Neuronal stem cell (in vitro differentiated cells): ENCODE data around the gene PHC2.

Source experiments
- DNase-seq: peaks from one replicate; pipeline ENCODE4 v3.0.0-alpha.2; 2013; ENCODE audit warnings: low spot score
- H2AFZ ChIP-seq: one replicate; pipeline ENCODE4 v1.6.1; 2013; ENCODE audit warnings: mild to moderate bottlenecking, low read length, inconsistent platforms
- H2AK5ac ChIP-seq: 2 replicates; pipeline ENCODE4 v1.6.1; 2013; ENCODE audit warnings: low read depth, mild to moderate bottlenecking, inconsistent platforms, low read length, moderate library complexity, mixed read lengths
- H2BK120ac ChIP-seq: 2 replicates; pipeline ENCODE4 v1.6.1; 2013; ENCODE audit warnings: low read depth, mild to moderate bottlenecking, inconsistent platforms, low read length, moderate library complexity, mixed read lengths
- H2BK12ac ChIP-seq: one replicate; pipeline ENCODE4 v1.6.1; 2013; ENCODE audit warnings: low read length, inconsistent platforms
- H2BK15ac ChIP-seq: 2 replicates; pipeline ENCODE4 v1.6.1; 2013; ENCODE audit warnings: mild to moderate bottlenecking, low read length, inconsistent platforms, mixed read lengths
- H2BK5ac ChIP-seq: one replicate; pipeline ENCODE4 v1.6.1; 2013; ENCODE audit warnings: inconsistent platforms, mild to moderate bottlenecking, low read length, moderate library complexity
- H3K14ac ChIP-seq: one replicate; pipeline ENCODE4 v1.6.1; 2013; ENCODE audit warnings: low read length, inconsistent platforms
- H3K18ac ChIP-seq: 2 replicates; pipeline ENCODE4 v1.6.1; 2013; ENCODE audit warnings: low read length, inconsistent platforms
- H3K23ac ChIP-seq: 2 replicates; pipeline ENCODE4 v1.6.1; 2013; ENCODE audit warnings: low read depth, mild to moderate bottlenecking, mixed read lengths, low read length, inconsistent platforms; ENCODE audit not compliant: poor library complexity
- H3K27ac ChIP-seq: replicated peaks from 3 replicates; pipeline ENCODE4 v1.5.1; 2013; ENCODE audit warnings: low read length, inconsistent platforms
- H3K27me3 ChIP-seq, 3 experiments: 2 replicates each; pipeline ENCODE4 v1.6.1; 2013; ENCODE audit warnings: low read length in 3 of 3, mild to moderate bottlenecking in 2 of 3, inconsistent platforms in 1 of 3, low read depth in 1 of 3, mixed read lengths in 1 of 3, moderate library complexity in 1 of 3; ENCODE audit not compliant: control insufficient read depth in 3 of 3, insufficient read depth in 3 of 3
- H3K36me3 ChIP-seq, 2 donors: replicated peaks in 1 of 2; 2 replicates each; pipeline ENCODE4 v1.6.1; 2013; ENCODE audit warnings: low read length in 2 of 2; ENCODE audit not compliant: control insufficient read depth in 2 of 2, insufficient read depth in 2 of 2
- H3K4ac ChIP-seq: 2 replicates; pipeline ENCODE4 v1.6.1; 2013; ENCODE audit warnings: inconsistent platforms, mild to moderate bottlenecking, low read length, moderate library complexity
- H3K4me1 ChIP-seq, 2 donors: 1 replicate in 1 of 2; 2 replicates in 1 of 2; pipeline ENCODE4 v1.6.1; 2013; ENCODE audit warnings: low read length in 2 of 2, low read depth in 1 of 2; ENCODE audit not compliant: control insufficient read depth in 2 of 2, insufficient read depth in 1 of 2
- H3K4me2 ChIP-seq: one replicate; pipeline ENCODE4 v1.6.1; 2013; ENCODE audit warnings: mild to moderate bottlenecking, low read length, inconsistent platforms; ENCODE audit not compliant: insufficient read depth, poor library complexity, severe bottlenecking
- H3K4me3 ChIP-seq, 2 donors: 2 replicates each; pipeline ENCODE4 v1.5.1; 2013; ENCODE audit warnings: low read length in 2 of 2, mild to moderate bottlenecking in 2 of 2, inconsistent platforms in 1 of 2, moderate library complexity in 1 of 2
- H3K79me1 ChIP-seq: one replicate; pipeline ENCODE4 v1.6.1; 2013; ENCODE audit warnings: low read depth, mild to moderate bottlenecking, inconsistent platforms, low read length, moderate library complexity
- H3K9ac ChIP-seq: one replicate; pipeline ENCODE4 v1.6.1; 2013; ENCODE audit warnings: mild to moderate bottlenecking, low read depth, low read length, inconsistent platforms; ENCODE audit not compliant: poor library complexity
- H3K9me3 ChIP-seq, 2 donors: replicated peaks in 1 of 2; 2 replicates each; pipeline versions ENCODE3 to v1.6.1; 2013; ENCODE audit warnings: low read length in 2 of 2, mild to moderate bottlenecking in 2 of 2, inconsistent platforms in 1 of 2, low read depth in 1 of 2, mixed read lengths in 1 of 2, moderate library complexity in 1 of 2; ENCODE audit not compliant: control insufficient read depth in 2 of 2, insufficient read depth in 1 of 2
- H4K8ac ChIP-seq: one replicate; pipeline ENCODE4 v1.6.1; 2013; ENCODE audit warnings: low read depth, mild to moderate bottlenecking, inconsistent platforms, low read length, moderate library complexity
- H4K91ac ChIP-seq: one replicate; pipeline ENCODE4 v1.6.1; 2013; ENCODE audit warnings: low read length, low read depth, mild to moderate bottlenecking, inconsistent platforms; ENCODE audit not compliant: poor library complexity
- WGBS, 2 donors: extraction: QIAGEN DNeasy Blood & Tissue Kit; methylation state at CpG; one replicate each; pipeline ENCODE4 v1.1.7; 2013; ENCODE audit warnings: missing lambda C conversion rate in 2 of 2, mixed read lengths in 1 of 2; ENCODE audit not compliant: insufficient read length in 2 of 2, insufficient replicate concordance in 1 of 2; ENCODE audit errors: extremely low coverage in 2 of 2; 5-methylcytosine and 5-hydroxymethylcytosine counted together

PHC2 gene

GRCh38 chr1:33379631-33380354, 51.1 kb downstream of the PHC2 start:
- Histone ChIP-seq H3K4me2 (no peak overlapping the region), H2BK120ac (no peak overlapping the region), H3K9me3 (no peaks in the 10 kb centered on the region), H2AK5ac (no peak overlapping the region), H3K4me1 (peaks cover 9 to 13% of the 10 kb centered on the region in 2 donors), H2BK5ac (no peak overlapping the region), H3K79me1 (no peaks in the 10 kb centered on the region), H3K27me3 (no peaks in the 10 kb centered on the region), H4K8ac (no peak overlapping the region), H3K23ac (no peak overlapping the region), H4K91ac (no peak overlapping the region), H3K4ac (no peak overlapping the region), H3K18ac (peak overlapping the region; percentile 78), H2BK12ac (no peak overlapping the region), H3K9ac (no peak overlapping the region), H2BK15ac (no peak overlapping the region), H3K4me3 (no peak overlapping the region), H2AFZ (no peak overlapping the region), H3K36me3 (peaks cover 0 to 4% of the 10 kb centered on the region in 2 donors), H3K27ac (no peak overlapping the region), H3K14ac (peak overlapping the region; percentile 42)
- no peak for DNase-seq
- WGBS, 2 donors = no CpG with 5 or more reads among the region's 10 CpGs

GRCh38 chr1:33378976-33379375, 51.9 kb downstream of the PHC2 start:
- Histone ChIP-seq H4K91ac (no peak overlapping the region), H2AFZ (no peak overlapping the region), H2BK120ac (no peak overlapping the region), H3K27ac (no peak overlapping the region), H3K9me3 (no peaks in the 10 kb centered on the region), H3K27me3 (no peaks in the 10 kb centered on the region), H3K4ac (no peak overlapping the region), H2AK5ac (no peak overlapping the region), H2BK5ac (no peak overlapping the region), H3K9ac (no peak overlapping the region), H3K14ac (no peak overlapping the region), H3K79me1 (no peaks in the 10 kb centered on the region), H4K8ac (no peak overlapping the region), H3K4me2 (no peak overlapping the region), H3K4me1 (peaks cover 9 to 13% of the 10 kb centered on the region in 2 donors), H2BK15ac (no peak overlapping the region), H3K36me3 (peaks cover 0 to 4% of the 10 kb centered on the region in 2 donors), H3K23ac (no peak overlapping the region), H3K4me3 (no peak overlapping the region), H2BK12ac (no peak overlapping the region), H3K18ac (no peak overlapping the region)
- no CpG with 5 or more reads among the region's 5 CpGs for WGBS, 2 donors
- DNase-seq = no peak

DNA sequence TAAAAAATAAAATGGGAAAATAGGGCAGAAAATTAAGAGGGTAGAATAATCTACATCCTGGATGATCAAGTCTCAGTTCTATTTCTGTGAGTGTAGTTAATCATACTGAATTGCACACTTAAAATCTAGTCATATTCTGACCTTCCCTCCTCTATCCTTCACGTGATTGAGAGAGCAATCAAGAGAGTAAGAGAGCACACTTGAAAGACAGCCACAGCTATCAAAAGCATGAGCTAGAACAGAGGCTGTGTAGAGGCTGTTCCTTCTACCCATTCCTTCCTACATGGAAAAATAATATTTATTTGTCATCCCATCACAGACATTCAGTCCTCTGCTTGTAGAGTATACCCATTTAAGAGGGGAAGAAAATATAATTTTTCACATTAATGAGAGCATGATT, 52.4 kb downstream of the PHC2 start:
- Histone ChIP-seq H4K8ac (no peak overlapping the region), H3K9ac (no peak overlapping the region), H3K9me3 (no peaks in the 10 kb centered on the region), H2BK5ac (no peak overlapping the region), H3K23ac (no peak overlapping the region), H2BK15ac (no peak overlapping the region), H3K4ac (no peak overlapping the region), H3K4me2 (no peak overlapping the region), H3K27me3 (no peaks in the 10 kb centered on the region), H3K27ac (no peak overlapping the region), H4K91ac (no peak overlapping the region), H3K4me1 (peaks cover 9 to 12% of the 10 kb centered on the region in 2 donors), H2BK12ac (no peak overlapping the region), H3K36me3 (peaks cover 0 to 4% of the 10 kb centered on the region in 2 donors), H2AK5ac (no peak overlapping the region), H3K18ac (no peak overlapping the region), H2BK120ac (no peak overlapping the region), H3K14ac (no peak overlapping the region), H3K79me1 (no peaks in the 10 kb centered on the region), H3K4me3 (no peak overlapping the region), H2AFZ (no peak overlapping the region)
- DNase-seq = no peak
- no CpG with 5 or more reads among the region's 1 CpG for WGBS, 2 donors

GRCh38 chr1:33377756-33378155, 53.1 kb downstream of the PHC2 start:
- no peak overlapping the region for H3K4me2 ChIP-seq
- H3K27ac ChIP-seq = no peak overlapping the region
- H3K9me3 ChIP-seq = no peaks in the 10 kb centered on the region
- H3K23ac ChIP-seq = no peak overlapping the region
- no peak overlapping the region for H4K91ac ChIP-seq
- WGBS, 2 donors = no CpG with 5 or more reads among the region's 1 CpG
- no peak overlapping the region for H3K14ac ChIP-seq
- H2AFZ ChIP-seq = no peak overlapping the region
- no peak overlapping the region for H4K8ac ChIP-seq
- H3K4me3 ChIP-seq = no peak overlapping the region
- H3K18ac ChIP-seq = no peak overlapping the region
- H3K4me1 ChIP-seq = peaks cover 9 to 16% of the 10 kb centered on the region in 2 donors
- no peaks in the 10 kb centered on the region for H3K79me1 ChIP-seq
- no peak overlapping the region for H2BK12ac ChIP-seq
- H2BK15ac ChIP-seq = no peak overlapping the region
- no peak for DNase-seq
- H3K36me3 ChIP-seq = peaks cover 0 to 4% of the 10 kb centered on the region in 2 donors
- no peaks in the 10 kb centered on the region for H3K27me3 ChIP-seq
- H3K4ac ChIP-seq = no peak overlapping the region
- no peak overlapping the region for H3K9ac ChIP-seq
- no peak overlapping the region for H2BK5ac ChIP-seq
- H2AK5ac ChIP-seq = no peak overlapping the region
- no peak overlapping the region for H2BK120ac ChIP-seq
